Neural progenitor cell (in vitro differentiated cells): Measurements from ENCODE around the gene RLF. TPM values are rescaled to one million over a fixed set of nuclear protein-coding genes. Genes with fewer than 3 reads are reported as not detected.

ENCODE experiments used
- DNase-seq: peaks from one replicate; pipeline ENCODE4 v3.0.0-alpha.2; 2016; ENCODE audit warnings: low spot score
- H2AFZ ChIP-seq: fragments of 200-600 bp; sonication (generic); replicated peaks from 2 replicates; pipeline ENCODE4 v1.6.1; 2016; ENCODE audit warnings: antibody characterized with exemption
- H3F3A ChIP-seq: fragments of 200-600 bp; sonication (generic); 2 replicates; pipeline ENCODE4 v1.6.1; 2016; ENCODE audit warnings: antibody characterized with exemption, low read depth
- H3K27ac ChIP-seq: fragments of 200-600 bp; sonication (generic); 2 replicates; pipeline ENCODE4 v1.5.1; 2016; ENCODE audit warnings: mild to moderate bottlenecking
- H3K27me3 ChIP-seq: fragments of 200-600 bp; sonication (generic); 2 replicates; pipeline ENCODE4 v1.6.1; 2016; ENCODE audit warnings: mild to moderate bottlenecking, moderate library complexity
- H3K36me3 ChIP-seq: fragments of 200-600 bp; sonication (generic); 2 replicates; pipeline ENCODE4 v1.5.1; 2016
- H3K4me1 ChIP-seq: fragments of 200-600 bp; sonication (generic); 2 replicates; pipeline ENCODE4 v1.6.1; 2016; ENCODE audit warnings: mixed run types
- H3K4me2 ChIP-seq: fragments of 200-600 bp; sonication (generic); 2 replicates; pipeline ENCODE4 v1.6.1; 2016
- H3K4me3 ChIP-seq: fragments of 200-600 bp; sonication (generic); 2 replicates; pipeline ENCODE4 v1.5.1; 2016
- H3K79me2 ChIP-seq: fragments of 200-600 bp; sonication (generic); 2 replicates; pipeline ENCODE4 v1.6.1; 2016; ENCODE audit warnings: low read depth
- H3K9ac ChIP-seq: fragments of 200-600 bp; sonication (generic); 2 replicates; pipeline ENCODE4 v1.6.1; 2016
- H3K9me3 ChIP-seq: fragments of 200-600 bp; sonication (generic); 2 replicates; pipeline ENCODE4 v1.5.1; 2016; ENCODE audit warnings: low read depth
- H4K20me1 ChIP-seq: fragments of 200-600 bp; sonication (generic); 2 replicates; pipeline ENCODE4 v1.6.1; 2016; ENCODE audit warnings: low read depth
- H3K27ac Mint-ChIP-seq: 3 replicates; pipeline ENCODE4 v1.8.0; 2021; ENCODE audit warnings: mixed read lengths
- H3K27me3 Mint-ChIP-seq: 2 replicates; pipeline ENCODE4 v1.8.0; 2022; ENCODE audit warnings: low read depth, mild to moderate bottlenecking, inconsistent platforms, moderate library complexity, mixed read lengths; ENCODE audit not compliant: insufficient read depth
- H3K36me3 Mint-ChIP-seq: 3 replicates; pipeline ENCODE4 v1.8.0; 2021; ENCODE audit warnings: mixed read lengths
- H3K4me1 Mint-ChIP-seq: 3 replicates; pipeline ENCODE4 v1.8.0; 2021; ENCODE audit warnings: mixed read lengths
- H3K4me3 Mint-ChIP-seq: 3 replicates; pipeline ENCODE4 v1.8.0; 2021; ENCODE audit warnings: mild to moderate bottlenecking, moderate library complexity, mixed read lengths
- H3K9me3 Mint-ChIP-seq: 3 replicates; pipeline ENCODE4 v1.8.0; 2020; ENCODE audit warnings: mixed read lengths
- CTCF ChIP-seq: fragments of 200-600 bp; sonication (generic); IDR thresholded peaks from 2 replicates; pipeline ENCODE4 v1.5.1; 2017; ENCODE audit warnings: antibody characterized with exemption, mild to moderate bottlenecking
- EZH2 ChIP-seq: fragments of 200-600 bp; sonication (generic); IDR thresholded peaks from 2 replicates; pipeline ENCODE4 v1.6.1; 2017; ENCODE audit warnings: antibody characterized with exemption, mild to moderate bottlenecking, moderate library complexity
- EZH2phosphoT487 ChIP-seq: fragments of 200-600 bp; sonication (generic); IDR thresholded peaks from 2 replicates; pipeline ENCODE4 v1.6.1; 2017; ENCODE audit warnings: antibody characterized with exemption
- total RNA-seq: library from RNA; depleted of rRNA; stranded (reverse); fragments of >200 nt; gene quantifications from 2 replicates; pipeline ENCODE4 v1.2.3, GENCODE V29; 2015; ENCODE audit warnings: low replicate concordance

The RLF gene
- total RNA-seq, 1 donor from 2014 or later, result 72.7 TPM

- H4K20me1 ChIP-seq, result no peaks in the 10 kb centered on the region
- H3K79me2 ChIP-seq, result peaks cover 50% of the 10 kb centered on the region
- peak within 1 kb of the TSS; percentile 96 for H3K27ac ChIP-seq
- H3K27me3 ChIP-seq, result no peaks in the 10 kb centered on the region
- peak within 1 kb of the TSS; percentile 98 for H3K27ac Mint-ChIP-seq
- H3F3A ChIP-seq, result peaks cover 15% of the 10 kb centered on the region
- H3K4me1 Mint-ChIP-seq, result peaks cover 14% of the 10 kb centered on the region
- peaks cover 8% of the 10 kb centered on the region for H3K36me3 Mint-ChIP-seq
- H3K4me3 Mint-ChIP-seq, result peak within 1 kb of the TSS; percentile 94
- H3K9me3 Mint-ChIP-seq, result no peaks in the 10 kb centered on the region
- H3K4me2 ChIP-seq, result peak within 1 kb of the TSS; percentile 93
- peaks cover 5% of the 10 kb centered on the region for H3K36me3 ChIP-seq
- H2AFZ ChIP-seq, result peak within 1 kb of the TSS; percentile 96
- TF ChIP-seq EZH2 (peak; percentile 45), EZH2phosphoT487 (no peak), CTCF (no peak)
- H3K4me3 ChIP-seq, result peak within 1 kb of the TSS; percentile 69
- peak; percentile 97 for DNase-seq
- peak within 1 kb of the TSS; percentile 96 for H3K9ac ChIP-seq
- H3K4me1 ChIP-seq, result peaks cover 4% of the 10 kb centered on the region
- H3K27me3 Mint-ChIP-seq, result peaks cover 2% of the 10 kb centered on the region
- H3K9me3 ChIP-seq, result no peaks in the 10 kb centered on the region
Observed at GRCh38 chr1:40257688-40258444, 96.7 kb downstream of the RLF start, which contains the start of gene ZMPSTE24. TSS of gene ZMPSTE24 (plus strand) at chr1:40258236. CDS start at chr1:40258272, 36 bp downstream.

GRCh38 chr1:40258445-40258769 is 97.2 kb downstream of the RLF start:
- TF ChIP-seq EZH2phosphoT487, result no peak
- no peak for TF ChIP-seq CTCF
- no peak for TF ChIP-seq EZH2
- Histone ChIP-seq H3K79me2 (peaks cover 55% of the 10 kb centered on the region), H3K4me2 (peak overlapping the region; percentile 93), H4K20me1 (no peaks in the 10 kb centered on the region), H3K9ac (peak overlapping the region; percentile 92), H3K36me3 (peaks cover 5% of the 10 kb centered on the region), H3K4me1 (peaks cover 4% of the 10 kb centered on the region), H3K27me3 (no peaks in the 10 kb centered on the region), H3F3A (peaks cover 15% of the 10 kb centered on the region), H3K27ac (peak overlapping the region; percentile 74), H2AFZ (peak overlapping the region; percentile 91), H3K4me3 (peak overlapping the region; percentile 69), H3K9me3 (no peaks in the 10 kb centered on the region)
- Mint-ChIP-seq H3K4me1 (peaks cover 14% of the 10 kb centered on the region), H3K27ac (peak overlapping the region; percentile 98), H3K27me3 (peaks cover 2% of the 10 kb centered on the region), H3K36me3 (peaks cover 8% of the 10 kb centered on the region), H3K4me3 (peak overlapping the region; percentile 94), H3K9me3 (no peaks in the 10 kb centered on the region)
- DNase-seq, result peak; percentile 52

GRCh38 chr1:40264354-40264781 is 103.2 kb downstream of the RLF start:
- Histone ChIP-seq H3K27me3 (no peaks in the 10 kb centered on the region), H3K9ac (no peak overlapping the region), H3K27ac (no peak overlapping the region), H3K79me2 (peaks cover 42% of the 10 kb centered on the region), H2AFZ (no peak overlapping the region), H3K4me1 (no peaks in the 10 kb centered on the region), H3K9me3 (no peaks in the 10 kb centered on the region), H3K4me2 (no peak overlapping the region), H4K20me1 (no peaks in the 10 kb centered on the region), H3K4me3 (no peak overlapping the region), H3F3A (no peaks in the 10 kb centered on the region), H3K36me3 (peaks cover 10% of the 10 kb centered on the region)
- Mint-ChIP-seq H3K36me3 (peaks cover 8% of the 10 kb centered on the region), H3K4me3 (no peak overlapping the region), H3K27ac (no peak overlapping the region), H3K27me3 (no peaks in the 10 kb centered on the region), H3K4me1 (peaks cover 5% of the 10 kb centered on the region), H3K9me3 (no peaks in the 10 kb centered on the region)
- TF ChIP-seq EZH2phosphoT487 (no peak), EZH2 (no peak), CTCF (no peak)
- no peak for DNase-seq
